DOHH2 (cell line): ENCODE measurements around the gene USP32.

Source experiments
- H3F3A ChIP-seq: fragments of 200-600 bp; sonication (generic), shearing (Covaris generic); 2 replicates; pipeline ENCODE4 v1.6.0; 2016; ENCODE audit warnings: antibody characterized with exemption, mild to moderate bottlenecking; ENCODE audit not compliant: control insufficient read depth, insufficient read depth
- H3K27ac ChIP-seq: fragments of 200-600 bp; sonication (generic); 2 replicates; pipeline ENCODE4 v1.5.1; 2014; ENCODE audit warnings: low read depth, mild to moderate bottlenecking, low read length, moderate library complexity
- H3K27me3 ChIP-seq: fragments of 200-600 bp; sonication (generic); 2 replicates; pipeline ENCODE4 v1.6.1; 2014; ENCODE audit warnings: mild to moderate bottlenecking, low read length, mixed read lengths; ENCODE audit not compliant: control insufficient read depth
- H3K36me3 ChIP-seq: fragments of 200-600 bp; sonication (generic); 2 replicates; pipeline ENCODE4 v1.6.1; 2014; ENCODE audit warnings: mild to moderate bottlenecking, low read length, moderate library complexity, mixed read lengths; ENCODE audit not compliant: control insufficient read depth
- H3K4me1 ChIP-seq: fragments of 200-600 bp; sonication (generic); 2 replicates; pipeline ENCODE4 v1.6.1; 2014; ENCODE audit warnings: mild to moderate bottlenecking, low read length, mixed read lengths; ENCODE audit not compliant: control insufficient read depth
- H3K4me2 ChIP-seq: fragments of 200-600 bp; sonication (generic); 2 replicates; pipeline ENCODE4 v1.6.0; 2014; ENCODE audit warnings: mild to moderate bottlenecking, low read length, moderate library complexity
- H3K4me3 ChIP-seq: fragments of 200-600 bp; sonication (generic); 2 replicates; pipeline ENCODE4 v1.5.1; 2014; ENCODE audit warnings: mild to moderate bottlenecking, low read length, mixed read lengths
- H3K79me2 ChIP-seq: fragments of 200-600 bp; sonication (generic); 2 replicates; pipeline ENCODE4 v1.6.1; 2014; ENCODE audit warnings: mild to moderate bottlenecking, low read length, mixed read lengths; ENCODE audit not compliant: control insufficient read depth
- H3K9me2 ChIP-seq: fragments of 200-600 bp; sonication (generic); replicated peaks from 2 replicates; pipeline ENCODE4 v1.6.1; 2014; ENCODE audit warnings: mild to moderate bottlenecking, low read length, mixed read lengths; ENCODE audit not compliant: control insufficient read depth
- H3K9me3 ChIP-seq: fragments of 200-600 bp; sonication (generic); 2 replicates; pipeline ENCODE4 v1.6.1; 2014; ENCODE audit warnings: antibody characterized with exemption, low read length, mixed read lengths; ENCODE audit not compliant: control insufficient read depth, insufficient read depth
- H4K20me1 ChIP-seq: fragments of 200-600 bp; sonication (generic); 2 replicates; pipeline ENCODE4 v1.6.0; 2014; ENCODE audit warnings: low read depth, mild to moderate bottlenecking, antibody characterized with exemption, low read length, moderate library complexity; ENCODE audit not compliant: control insufficient read depth, insufficient read depth
- EZH2phosphoT487 ChIP-seq: fragments of 200-600 bp; sonication (generic); IDR thresholded peaks from 2 replicates; pipeline ENCODE4 v1.6.1; 2017; ENCODE audit warnings: borderline replicate concordance, mild to moderate bottlenecking, antibody characterized with exemption, low read length, moderate library complexity, mixed read lengths
- TF ChIP-seq, protein P1 (sequence below): fragments of 200-600 bp; sonication (generic); IDR thresholded peaks from one replicate; pipeline ENCODE4 v1.5.1; 2014; ENCODE audit warnings: antibody characterized with exemption, mild to moderate bottlenecking, low read depth, low read length; ENCODE audit not compliant: poor library complexity, severe bottlenecking

USP32 gene

DNA sequence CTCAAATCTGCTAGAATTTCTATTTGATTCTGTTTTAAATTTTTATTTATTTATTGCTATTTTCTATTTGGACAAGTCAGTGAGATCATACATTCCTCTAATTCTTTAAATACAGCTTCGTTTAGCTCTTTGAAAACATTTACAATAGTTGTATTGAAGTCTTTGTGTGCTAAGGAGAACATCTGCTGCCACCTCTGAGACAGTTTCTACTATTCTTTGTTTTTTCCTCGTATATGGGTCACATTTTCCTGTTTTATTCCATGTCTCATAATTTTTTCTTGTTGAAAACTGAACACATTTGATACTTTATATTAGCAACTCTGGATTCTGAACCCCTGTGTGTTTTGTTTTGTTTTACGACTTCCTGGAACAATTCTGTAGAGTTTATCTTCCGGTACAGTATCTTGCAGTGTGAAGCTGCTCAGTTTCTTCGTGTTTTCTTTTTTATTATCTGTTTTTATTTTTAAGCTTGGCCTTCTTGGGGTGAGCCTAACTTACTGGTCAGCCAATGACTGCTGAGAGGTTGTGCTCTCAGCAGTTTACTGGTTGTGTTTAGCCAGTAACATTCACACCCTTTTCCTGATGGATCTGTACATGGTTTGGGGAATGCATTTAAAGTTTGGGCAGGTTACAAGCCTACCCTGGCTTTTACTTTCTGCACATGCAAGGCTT lies 143.2 kb downstream of the USP32 start:
- Histone ChIP-seq H3K9me3 (no peaks in the 10 kb centered on the region), H3K4me1 (no peaks in the 10 kb centered on the region), H3K9me2 (no peaks in the 10 kb centered on the region), H3K27ac (no peak overlapping the region), H3K4me3 (no peak overlapping the region), H3K36me3 (peaks cover 10% of the 10 kb centered on the region), H4K20me1 (no peaks in the 10 kb centered on the region), H3K4me2 (no peak overlapping the region), H3K79me2 (no peaks in the 10 kb centered on the region), H3F3A (no peaks in the 10 kb centered on the region), H3K27me3 (no peaks in the 10 kb centered on the region)
- TF ChIP-seq EZH2phosphoT487 = no peak
- TF ChIP-seq, protein P1, sequence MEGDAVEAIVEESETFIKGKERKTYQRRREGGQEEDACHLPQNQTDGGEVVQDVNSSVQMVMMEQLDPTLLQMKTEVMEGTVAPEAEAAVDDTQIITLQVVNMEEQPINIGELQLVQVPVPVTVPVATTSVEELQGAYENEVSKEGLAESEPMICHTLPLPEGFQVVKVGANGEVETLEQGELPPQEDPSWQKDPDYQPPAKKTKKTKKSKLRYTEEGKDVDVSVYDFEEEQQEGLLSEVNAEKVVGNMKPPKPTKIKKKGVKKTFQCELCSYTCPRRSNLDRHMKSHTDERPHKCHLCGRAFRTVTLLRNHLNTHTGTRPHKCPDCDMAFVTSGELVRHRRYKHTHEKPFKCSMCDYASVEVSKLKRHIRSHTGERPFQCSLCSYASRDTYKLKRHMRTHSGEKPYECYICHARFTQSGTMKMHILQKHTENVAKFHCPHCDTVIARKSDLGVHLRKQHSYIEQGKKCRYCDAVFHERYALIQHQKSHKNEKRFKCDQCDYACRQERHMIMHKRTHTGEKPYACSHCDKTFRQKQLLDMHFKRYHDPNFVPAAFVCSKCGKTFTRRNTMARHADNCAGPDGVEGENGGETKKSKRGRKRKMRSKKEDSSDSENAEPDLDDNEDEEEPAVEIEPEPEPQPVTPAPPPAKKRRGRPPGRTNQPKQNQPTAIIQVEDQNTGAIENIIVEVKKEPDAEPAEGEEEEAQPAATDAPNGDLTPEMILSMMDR = no peak

DNA sequence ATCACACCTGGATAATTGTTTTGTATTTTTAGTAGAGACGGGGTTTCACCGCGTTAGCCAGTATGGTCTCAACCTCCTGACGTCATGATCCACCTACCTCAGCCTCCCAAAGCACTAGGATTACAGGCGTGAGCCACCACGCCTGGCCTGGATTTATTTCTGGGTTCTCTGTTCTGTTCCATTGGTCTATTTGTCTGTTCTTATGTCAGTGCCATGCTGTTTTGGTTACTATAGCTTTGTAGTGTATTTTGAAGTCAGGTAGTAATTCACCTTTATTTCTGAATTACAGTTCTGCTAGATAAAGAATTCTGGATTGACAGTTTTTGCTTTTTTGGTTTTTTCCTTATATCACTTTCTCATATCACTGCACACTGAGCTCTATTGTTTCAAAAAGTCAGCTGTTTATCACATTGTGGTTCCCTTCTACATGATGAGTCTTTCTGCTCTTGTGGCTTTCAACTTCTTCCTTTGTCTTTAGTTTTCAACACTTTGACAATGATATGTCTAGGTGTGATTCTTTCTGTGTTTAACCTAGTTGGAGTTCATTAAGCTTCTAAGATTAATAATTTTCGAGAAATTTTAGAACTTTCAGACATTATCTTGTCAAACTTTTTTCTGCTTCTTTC lies 144.0 kb downstream of the USP32 start:
- Histone ChIP-seq H3K27me3 (no peaks in the 10 kb centered on the region), H3K9me2 (no peaks in the 10 kb centered on the region), H3K36me3 (peaks cover 10% of the 10 kb centered on the region), H3K79me2 (no peaks in the 10 kb centered on the region), H3F3A (no peaks in the 10 kb centered on the region), H3K9me3 (no peaks in the 10 kb centered on the region), H3K27ac (no peak overlapping the region), H4K20me1 (no peaks in the 10 kb centered on the region), H3K4me2 (no peak overlapping the region), H3K4me3 (no peak overlapping the region), H3K4me1 (no peaks in the 10 kb centered on the region)
- TF ChIP-seq EZH2phosphoT487 = no peak
- TF ChIP-seq, protein P1 = no peak

DNA sequence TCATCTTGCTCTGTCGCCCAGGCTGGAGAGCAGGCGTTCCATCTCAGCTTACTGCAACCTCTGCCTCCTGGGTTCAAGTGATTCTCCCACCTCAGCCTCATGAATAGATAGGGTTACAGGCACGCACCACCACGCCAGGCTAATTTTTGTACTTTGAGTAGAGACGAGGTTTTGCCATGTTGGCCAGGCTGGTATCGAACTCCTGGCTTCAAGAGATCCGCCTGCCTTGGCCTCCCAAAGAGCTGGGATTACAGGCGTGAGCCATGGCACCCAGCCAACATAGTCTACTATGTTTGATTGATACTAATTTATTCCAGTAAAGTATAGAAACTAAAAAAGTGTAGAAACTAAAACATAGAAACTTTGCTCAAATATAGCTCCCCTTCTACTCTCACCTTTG lies 147.3 kb downstream of the USP32 start:
- TF ChIP-seq, protein P1 = no peak
- Histone ChIP-seq H4K20me1 (no peaks in the 10 kb centered on the region), H3K9me3 (no peaks in the 10 kb centered on the region), H3K27ac (no peak overlapping the region), H3F3A (no peaks in the 10 kb centered on the region), H3K4me3 (no peak overlapping the region), H3K79me2 (no peaks in the 10 kb centered on the region), H3K36me3 (peaks cover 10% of the 10 kb centered on the region), H3K9me2 (no peaks in the 10 kb centered on the region), H3K4me1 (no peaks in the 10 kb centered on the region), H3K4me2 (no peak overlapping the region), H3K27me3 (no peaks in the 10 kb centered on the region)
